ENCODE results near the gene USP10. TPM values are rescaled to one million over a fixed set of nuclear protein-coding genes. Genes with fewer than 3 reads are reported as not detected.

The USP10 gene
- polyA plus RNA-seq, 3 donors = 38.7 to 115 (median 90.9) TPM

- Histone ChIP-seq H3K27me3 (ENCODE audit: control insufficient read depth in 2 of 2, insufficient read depth in 2 of 2, low read length in 2 of 2) (no peaks in the 10 kb centered on the region), H3K36me3 (replicated peaks in 1 of 2; ENCODE audit: control insufficient read depth in 1 of 2, insufficient read depth in 2 of 2, low read length in 2 of 2) (peaks cover 0 to 7% of the 10 kb centered on the region in 2 donors), H3K79me2 (ENCODE audit: insufficient read depth, low read length) (peaks cover 90% of the 10 kb centered on the region), H3K4me2 (replicated peaks; ENCODE audit: extremely low read depth, low read length, poor library complexity, severe bottlenecking) (no peak overlapping the region), H3K4me1 (ENCODE audit: control insufficient read depth in 1 of 2, insufficient read depth in 2 of 2, low read length in 2 of 2) (peaks cover 65 to 91% of the 10 kb centered on the region in 2 donors), H3K9me3 (replicated peaks in 1 of 2; ENCODE audit: control insufficient read depth in 1 of 2, insufficient read depth in 1 of 2, low read length in 2 of 2) (no peaks in the 10 kb centered on the region), H4K20me1 (ENCODE audit: insufficient read depth, low read length) (peaks cover 31% of the 10 kb centered on the region), H3K4me3 (replicated peaks in 1 of 3; ENCODE audit: low read depth in 2 of 3, low read length in 3 of 3) (no peak overlapping the region), H3K27ac (ENCODE audit: low read depth in 1 of 2, low read length in 2 of 2) (peak overlapping the region in 1 of 2 donors; percentile 78), H2AFZ (ENCODE audit: insufficient read depth, low read depth, low read length, poor library complexity, severe bottlenecking) (no peak overlapping the region), H3K9ac (ENCODE audit: insufficient read depth, low read length, poor library complexity, severe bottlenecking) (no peak overlapping the region)
- Mint-ChIP-seq H3K4me3 (no peak overlapping the region), H3K4me1 (peaks cover 77% of the 10 kb centered on the region), H3K9me3 (no peaks in the 10 kb centered on the region), H3K36me3 (peaks cover 4 to 8% of the 10 kb centered on the region in 2 donors), H3K27ac (peak overlapping the region in 2 of 7 donors; percentile 87 to 94), H3K27me3 (ENCODE audit: low read depth in 3 of 3) (no peaks in the 10 kb centered on the region)
- intact Hi-C loops (cut with micrococcal nuclease) = loop anchor here (5.0 to 10.0 kb wide), 4 partner anchors 42 to 454 kb away; partner anchors contain the start of gene COTL1 (in 1 of the 2)
- WGBS (ENCODE audit: insufficient coverage) = no CpG with 5 or more reads among the region's 10 CpGs
- TF ChIP-seq CTCF (IDR thresholded peaks at IDR 0.05) = no peak
- DNase-seq = no peak
These were observed 29.1 kb downstream of the USP10 start for GRCh38 chr16:84728853-84729424.

GRCh38 chr16:84729716-84730320 lies 30.0 kb downstream of the USP10 start:
- Mint-ChIP-seq H3K4me1 (peaks cover 71% of the 10 kb centered on the region), H3K9me3 (no peaks in the 10 kb centered on the region), H3K27ac (peak overlapping the region; percentile 68 to 95 (median 88)), H3K27me3 (ENCODE audit: low read depth in 3 of 3) (no peaks in the 10 kb centered on the region), H3K4me3 (peak overlapping the region; percentile 2 to 60), H3K36me3 (peaks cover 9 to 17% of the 10 kb centered on the region in 2 donors)
- Histone ChIP-seq H3K4me3 (replicated peaks in 1 of 3; ENCODE audit: low read depth in 2 of 3, low read length in 3 of 3) (peak overlapping the region in 2 of 3 experiments; percentile 32 to 42), H3K36me3 (replicated peaks in 1 of 2; ENCODE audit: control insufficient read depth in 1 of 2, insufficient read depth in 2 of 2, low read length in 2 of 2) (peaks cover 6 to 16% of the 10 kb centered on the region in 2 donors), H3K27me3 (ENCODE audit: control insufficient read depth in 2 of 2, insufficient read depth in 2 of 2, low read length in 2 of 2) (no peaks in the 10 kb centered on the region), H3K4me2 (replicated peaks; ENCODE audit: extremely low read depth, low read length, poor library complexity, severe bottlenecking) (peak overlapping the region; percentile 51), H3K27ac (ENCODE audit: low read depth in 1 of 2, low read length in 2 of 2) (peak overlapping the region; percentile 41 to 78), H3K9me3 (replicated peaks in 1 of 2; ENCODE audit: control insufficient read depth in 1 of 2, insufficient read depth in 1 of 2, low read length in 2 of 2) (no peaks in the 10 kb centered on the region), H4K20me1 (ENCODE audit: insufficient read depth, low read length) (peaks cover 23% of the 10 kb centered on the region), H3K4me1 (ENCODE audit: control insufficient read depth in 1 of 2, insufficient read depth in 2 of 2, low read length in 2 of 2) (peaks cover 60 to 82% of the 10 kb centered on the region in 2 donors), H3K9ac (ENCODE audit: insufficient read depth, low read length, poor library complexity, severe bottlenecking) (peak overlapping the region; percentile 57), H3K79me2 (ENCODE audit: insufficient read depth, low read length) (peaks cover 90% of the 10 kb centered on the region), H2AFZ (ENCODE audit: insufficient read depth, low read depth, low read length, poor library complexity, severe bottlenecking) (no peak overlapping the region)
- TF ChIP-seq CTCF (IDR thresholded peaks at IDR 0.05) = no peak
- intact Hi-C loops (cut with micrococcal nuclease) = loop anchor here (5.0 to 10.0 kb wide), 4 partner anchors 43 to 455 kb away; partner anchors contain the start of gene COTL1 (in 1 of the 2)
- DNase-seq = peak in 2 of 3 donors; percentile 32 to 46
- 32% methylated on average over 4 of the region's 7 CpGs for whole genome bisulfite sequencing (ENCODE audit: insufficient coverage)
